AG08396 (cell line): ENCODE measurements around the gene TIMM21.

Experiments
- DNase-seq: peaks from one replicate; pipeline ENCODE4 v3.0.0; 2012; ENCODE audit warnings: low spot score, mixed read lengths

TIMM21 gene

DNA sequence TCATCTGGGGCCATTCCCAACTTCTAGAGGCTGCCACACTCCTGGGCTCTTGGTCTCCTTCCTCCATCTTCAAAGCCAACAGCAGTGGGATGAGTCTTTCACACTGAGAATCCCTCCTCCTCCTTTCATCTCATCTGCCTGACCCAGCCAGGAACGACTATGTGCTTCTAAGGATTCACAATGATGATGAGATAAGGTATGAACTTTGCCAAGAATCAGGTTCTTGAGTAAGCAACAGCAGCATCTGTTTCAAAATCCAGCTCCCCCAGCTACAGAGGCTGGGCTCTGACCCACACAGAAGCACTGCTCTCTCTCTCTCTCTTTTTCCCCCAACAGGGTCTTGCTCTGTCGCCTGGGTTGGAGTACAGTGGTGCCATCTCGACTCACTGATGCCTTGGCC, 46.4 kb downstream of the TIMM21 start:
- no peak for DNase-seq

- peak; percentile 81 for DNase-seq
These were observed 48.1 kb downstream of the TIMM21 start for GRCh38 chr18:74196220-74197119.

DNA sequence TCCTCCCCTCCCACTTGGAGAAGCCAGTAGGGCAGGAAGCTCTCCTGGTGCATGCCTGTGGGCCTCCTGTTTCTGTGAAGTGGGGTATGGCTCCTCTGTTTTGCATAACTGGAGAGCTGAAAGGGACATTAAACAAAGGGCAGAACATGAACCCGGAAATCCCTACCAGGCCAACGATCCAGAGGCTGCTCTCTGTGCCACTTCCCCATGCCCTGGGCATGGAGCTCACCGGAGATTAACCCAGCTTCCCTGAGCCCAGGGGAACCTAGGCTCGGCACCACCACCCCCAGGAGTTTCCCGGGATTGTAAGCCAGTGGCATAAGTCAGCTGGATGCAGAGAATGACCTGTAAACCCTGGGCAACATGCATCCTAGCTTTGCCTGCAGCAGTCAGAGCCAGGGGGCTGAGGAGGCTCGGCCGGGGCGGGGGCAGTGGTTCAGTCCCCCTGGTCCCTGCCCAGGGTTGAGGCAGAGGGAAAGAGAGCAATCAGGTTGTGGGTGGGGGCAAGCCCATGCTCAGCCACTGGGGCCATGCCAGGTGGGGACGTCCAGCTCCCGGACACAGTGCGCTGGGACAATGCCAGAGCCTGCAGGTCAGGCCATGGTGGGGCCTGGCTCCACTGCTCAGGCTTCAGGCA, 49.5 kb downstream of the TIMM21 start:
- DNase-seq, result no peak

GRCh38 chr18:74198453-74198852, 50.1 kb downstream of the TIMM21 start:
- no peak for DNase-seq

- no peak for DNase-seq
These were observed 52.5 kb downstream of the TIMM21 start for GRCh38 chr18:74200780-74201179.

DNA sequence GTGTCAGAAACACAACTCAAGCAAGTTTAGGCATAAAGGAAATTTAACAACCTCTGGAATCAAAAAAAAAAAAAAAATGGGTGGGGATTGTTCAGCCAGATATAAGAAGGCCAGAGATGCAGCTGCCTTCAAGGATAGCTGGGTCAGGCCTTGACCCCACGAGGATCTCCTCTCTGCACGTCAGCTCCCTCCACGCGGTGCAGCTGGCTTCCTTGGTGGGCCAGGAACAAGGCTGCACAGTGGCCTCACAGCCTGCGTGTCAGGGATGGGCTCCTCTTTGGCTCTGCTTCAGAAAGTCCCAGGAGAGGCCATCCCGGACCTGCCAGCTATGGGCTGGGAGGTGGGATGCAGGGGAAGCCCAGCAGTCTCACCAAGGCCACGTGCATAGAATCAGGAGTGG, 55.5 kb downstream of the TIMM21 start:
- no peak for DNase-seq

- DNase-seq, result no peak
These were observed 56.3 kb downstream of the TIMM21 start for GRCh38 chr18:74204526-74205152.
